Naive thymus-derived CD8-positive, alpha-beta T cell (primary cell): ENCODE results near the gene TLR4. TPM values are rescaled to one million over a fixed set of nuclear protein-coding genes. Genes with fewer than 3 reads are reported as not detected.
A peak's percentile ranks its signal among the peaks of the same experiment; 100 is the strongest.

ENCODE experiments used
- ATAC-seq, 2 donors: fragments of 150-1000 bp; cut with Tn5 transposase in 1 of 2; sonication (Bioruptor Pico), chemical (Tn5 transposase) in 1 of 2; 1 replicate in 1 of 2; 2 replicates in 1 of 2; pipeline ENCODE4 v1.10.0; 2021; ENCODE audit warnings: mild to moderate bottlenecking in 2 of 2, moderate library complexity in 2 of 2
- POLR2A ChIA-PET: fragments of 350-600 bp; sonication (Branson Sonifier 250); formaldehyde crosslinking; loops from one replicate; lab custom pipeline; 2021; ENCODE audit warnings: antibody characterized with exemption; lab: Charles Lee
- DNase-seq, 10 donors: peaks; one replicate each; pipeline versions ENCODE4 v3.0.0 to v3.0.0-alpha.2; 2020 to 2022
- H3K27ac Mint-ChIP-seq, 10 donors: one replicate each; pipeline ENCODE4 v1.8.0; 2020 to 2022; ENCODE audit warnings: mild to moderate bottlenecking in 10 of 10, mixed read lengths in 10 of 10, moderate library complexity in 4 of 10, inconsistent platforms in 1 of 10
- H3K27me3 Mint-ChIP-seq, 5 donors: one replicate each; pipeline ENCODE4 v1.8.0; 2021 to 2022; ENCODE audit warnings: mixed read lengths in 5 of 5
- H3K36me3 Mint-ChIP-seq, 3 donors: one replicate each; pipeline ENCODE4 v1.8.0; 2020 to 2022; ENCODE audit warnings: mixed read lengths in 3 of 3, mild to moderate bottlenecking in 2 of 3, inconsistent platforms in 1 of 3
- H3K4me1 Mint-ChIP-seq, 4 donors: one replicate each; pipeline ENCODE4 v1.8.0; 2021 to 2022; ENCODE audit warnings: mixed read lengths in 4 of 4
- H3K4me3 Mint-ChIP-seq, 10 donors: one replicate each; pipeline ENCODE4 v1.8.0; 2020 to 2022; ENCODE audit warnings: mild to moderate bottlenecking in 10 of 10, mixed read lengths in 10 of 10, moderate library complexity in 6 of 10, inconsistent platforms in 1 of 10
- H3K9me3 Mint-ChIP-seq, 9 donors: one replicate each; pipeline ENCODE4 v1.8.0; 2020 to 2022; ENCODE audit warnings: mixed read lengths in 9 of 9, mild to moderate bottlenecking in 3 of 9, inconsistent platforms in 1 of 9, moderate library complexity in 1 of 9
- polyA plus RNA-seq, 3 donors: library from polyadenylated mRNA; unstranded; fragments of 300-500 nt; fragmentation: Illumina TruSeq; gene quantifications; one replicate each; pipeline ENCODE4 v1.2.3, GENCODE V29; 2021
- total RNA-seq, 8 experiments: library from RNA in 2 of 8; stranded (reverse) in 2 of 8; gene quantifications; one replicate each; pipeline ENCODE4 v1.2.3 and lab custom pipeline; 2021 to 2026

Gene TLR4
- total and polyA plus RNA-seq, 5 experiments from 2014 or later = 0.07 to 0.70 (median 0.32) TPM; not detected in 1

- POLR2A ChIA-PET = no interaction called here
- Mint-ChIP-seq H3K4me1 (no peaks in the 10 kb centered on the region), H3K9me3 (peaks cover 2 to 25% (median 9%) of the 10 kb centered on the region in 9 donors), H3K27ac (no peak overlapping the region), H3K36me3 (no peaks in the 10 kb centered on the region), H3K4me3 (no peak overlapping the region), H3K27me3 (peaks cover 0 to 29% (median 10%) of the 10 kb centered on the region in 5 donors)
- no peak for ATAC-seq
- DNase-seq = no peak
These were observed 16.7 kb upstream of the TLR4 start for GRCh38 chr9:117687532-117687931.

GRCh38 chr9:117691367-117691766 is 12.8 kb upstream of the TLR4 start:
- Mint-ChIP-seq H3K4me3 (no peak overlapping the region), H3K9me3 (peaks cover 2 to 25% (median 6%) of the 10 kb centered on the region in 9 donors), H3K27ac (no peak overlapping the region), H3K36me3 (no peaks in the 10 kb centered on the region), H3K4me1 (no peaks in the 10 kb centered on the region), H3K27me3 (peaks cover 0 to 16% (median 7%) of the 10 kb centered on the region in 5 donors)
- DNase-seq (no peak), ATAC-seq (no peak)
- POLR2A ChIA-PET = no interaction called here

DNA sequence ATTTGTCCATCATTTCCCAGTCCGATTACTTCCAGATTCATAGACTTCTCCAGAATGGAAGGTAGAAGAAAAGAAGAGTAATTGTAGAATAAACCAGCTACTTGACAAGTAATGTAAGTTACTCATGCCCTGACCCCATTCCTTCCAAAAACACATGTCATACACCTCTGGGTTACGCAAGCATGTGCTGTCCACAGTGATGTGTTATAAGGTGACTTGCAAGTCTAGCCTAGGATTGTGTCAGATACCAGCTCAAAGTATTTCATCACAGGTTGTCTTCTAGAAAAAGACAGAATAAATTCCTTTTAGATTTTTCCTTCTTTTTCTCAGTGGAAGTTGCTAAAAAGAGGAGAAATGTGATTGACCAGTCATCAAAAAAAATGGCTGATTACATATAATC is 8.0 kb upstream of the TLR4 start:
- no peak overlapping the region for H3K27ac Mint-ChIP-seq
- H3K4me3 Mint-ChIP-seq = no peak overlapping the region
- peaks cover 0 to 6% (median 2%) of the 10 kb centered on the region in 5 donors for H3K27me3 Mint-ChIP-seq
- POLR2A ChIA-PET = no interaction called here
- H3K9me3 Mint-ChIP-seq = peaks cover 0 to 2% (median 0%) of the 10 kb centered on the region in 9 donors
- DNase-seq (no peak), ATAC-seq (no peak)
- H3K4me1 Mint-ChIP-seq = no peaks in the 10 kb centered on the region
- H3K36me3 Mint-ChIP-seq = no peaks in the 10 kb centered on the region

GRCh38 chr9:117697046-117697445 is 7.2 kb upstream of the TLR4 start:
- DNase-seq = no peak
- ATAC-seq = no peak
- peaks cover 0 to 12% (median 2%) of the 10 kb centered on the region in 5 donors for H3K27me3 Mint-ChIP-seq
- H3K9me3 Mint-ChIP-seq = peaks cover 0 to 9% (median 0%) of the 10 kb centered on the region in 9 donors
- no peaks in the 10 kb centered on the region for H3K4me1 Mint-ChIP-seq
- POLR2A ChIA-PET = no interaction called here
- no peaks in the 10 kb centered on the region for H3K36me3 Mint-ChIP-seq
- H3K4me3 Mint-ChIP-seq = no peak overlapping the region
- no peak overlapping the region for H3K27ac Mint-ChIP-seq

- peaks cover 0 to 18% (median 2%) of the 10 kb centered on the region in 4 donors for H3K4me1 Mint-ChIP-seq
- POLR2A ChIA-PET = no interaction called here
- DNase-seq (no peak), ATAC-seq (no peak)
- H3K36me3 Mint-ChIP-seq = no peaks in the 10 kb centered on the region
- H3K4me3 Mint-ChIP-seq = peak overlapping the region in 1 of 10 donors; percentile 81
- H3K9me3 Mint-ChIP-seq = peaks cover 0 to 9% (median 0%) of the 10 kb centered on the region in 9 donors
- H3K27me3 Mint-ChIP-seq = peaks cover 0 to 24% (median 7%) of the 10 kb centered on the region in 5 donors
- peak overlapping the region in 1 of 10 donors; percentile 34 for H3K27ac Mint-ChIP-seq
These were observed 666 bp upstream of the TLR4 start for GRCh38 chr9:117703537-117703936.

DNA sequence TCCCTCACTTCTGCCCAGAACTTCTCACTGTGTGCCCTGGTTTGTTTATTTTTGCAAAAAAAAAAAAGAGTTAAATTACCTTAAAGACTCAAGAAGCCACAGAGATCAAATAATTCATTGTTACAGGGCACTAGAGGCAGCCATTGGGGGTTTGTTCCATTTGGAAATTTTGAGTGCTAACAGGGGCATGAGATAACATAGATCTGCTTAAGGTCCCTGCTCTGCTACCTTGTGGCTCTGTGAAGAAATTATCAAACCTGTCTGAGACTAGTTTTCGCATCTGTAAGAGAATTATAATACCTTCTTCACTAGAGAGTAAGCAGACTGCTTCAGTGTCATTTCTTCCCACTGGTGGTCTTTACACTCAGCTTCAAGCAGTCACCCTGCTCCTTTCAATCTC is 394 bp downstream of the TLR4 start:
- Mint-ChIP-seq H3K4me1 (peaks cover 0 to 18% (median 2%) of the 10 kb centered on the region in 4 donors), H3K4me3 (peak overlapping the region in 1 of 10 donors; percentile 81), H3K27ac (peak overlapping the region in 1 of 10 donors; percentile 26), H3K9me3 (peaks cover 0 to 9% (median 0%) of the 10 kb centered on the region in 9 donors), H3K27me3 (peaks cover 0 to 24% (median 7%) of the 10 kb centered on the region in 5 donors), H3K36me3 (no peaks in the 10 kb centered on the region)
- DNase-seq (no peak), ATAC-seq (no peak)
- POLR2A ChIA-PET = no interaction called here

GRCh38 chr9:117705386-117705785 is 1.2 kb downstream of the TLR4 start:
- Mint-ChIP-seq H3K4me1 (peaks cover 0 to 18% (median 2%) of the 10 kb centered on the region in 4 donors), H3K27me3 (peaks cover 0 to 24% (median 7%) of the 10 kb centered on the region in 5 donors), H3K9me3 (peaks cover 0 to 9% (median 0%) of the 10 kb centered on the region in 9 donors), H3K27ac (no peak overlapping the region), H3K36me3 (no peaks in the 10 kb centered on the region), H3K4me3 (peak overlapping the region in 1 of 10 donors; percentile 81)
- POLR2A ChIA-PET = no interaction called here
- no peak for DNase-seq
- ATAC-seq = no peak

DNA sequence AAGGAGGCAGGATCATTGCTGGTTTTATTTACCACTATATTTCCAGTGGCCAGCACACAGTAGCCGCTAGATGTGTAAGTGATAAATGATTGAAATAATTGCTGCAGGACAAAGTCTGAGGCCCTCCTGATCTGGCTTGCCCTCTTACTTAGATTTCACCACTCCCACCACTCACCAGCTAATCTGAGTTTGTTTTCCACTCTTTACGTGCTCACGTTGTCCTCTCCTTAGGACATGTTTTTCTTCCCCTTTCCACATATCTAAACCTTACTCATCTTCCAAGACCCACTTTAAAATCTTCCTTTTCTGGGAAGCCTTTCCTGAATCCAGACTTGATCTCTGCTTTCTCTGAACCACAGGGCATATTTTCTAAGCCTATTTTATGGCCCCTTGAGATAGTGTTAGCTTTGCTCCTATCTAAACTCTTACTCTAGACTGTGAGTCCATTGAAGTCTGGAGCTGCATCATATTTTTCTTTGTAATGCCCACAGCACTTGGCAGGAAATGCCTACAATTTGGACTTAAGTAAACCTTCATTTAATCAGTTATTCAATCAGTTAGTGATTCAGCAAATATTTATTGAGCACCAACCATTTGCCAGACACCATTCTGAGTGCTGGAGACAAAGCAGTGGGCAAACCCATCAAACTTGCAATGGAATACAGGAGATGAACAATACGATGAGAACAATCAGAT is 2.4 kb downstream of the TLR4 start:
- ATAC-seq (no peak), DNase-seq (no peak)
- Mint-ChIP-seq H3K27me3 (peaks cover 0 to 18% (median 7%) of the 10 kb centered on the region in 5 donors), H3K27ac (no peak overlapping the region), H3K4me3 (peak overlapping the region in 1 of 10 donors; percentile 42), H3K9me3 (peaks cover 0 to 3% (median 0%) of the 10 kb centered on the region in 9 donors), H3K36me3 (no peaks in the 10 kb centered on the region), H3K4me1 (peaks cover 0 to 18% (median 2%) of the 10 kb centered on the region in 4 donors)
- POLR2A ChIA-PET = no interaction called here

DNA sequence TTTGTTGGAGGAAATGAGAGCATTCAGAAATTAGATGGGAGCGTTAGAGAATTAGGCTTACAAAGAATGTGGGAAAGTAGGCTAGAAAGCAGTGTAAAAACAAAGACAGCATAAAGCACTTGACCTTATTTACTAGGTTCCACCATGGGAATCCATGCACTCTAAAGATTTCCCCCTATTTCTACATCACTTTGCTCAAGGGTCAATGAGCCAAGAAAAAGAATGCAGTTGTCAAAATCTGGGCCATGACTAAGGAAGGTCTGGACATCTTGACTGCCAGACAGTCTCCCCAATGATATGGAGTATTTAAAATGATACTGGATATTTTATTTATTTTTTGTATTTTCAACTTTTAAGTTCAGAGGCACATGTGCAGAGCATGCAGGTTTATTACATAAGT is 3.4 kb downstream of the TLR4 start:
- H3K27me3 Mint-ChIP-seq = peaks cover 0 to 15% (median 10%) of the 10 kb centered on the region in 5 donors
- no peak overlapping the region for H3K4me3 Mint-ChIP-seq
- peaks cover 0 to 3% (median 0%) of the 10 kb centered on the region in 9 donors for H3K9me3 Mint-ChIP-seq
- no peak for ATAC-seq
- H3K27ac Mint-ChIP-seq = no peak overlapping the region
- peaks cover 0 to 18% (median 2%) of the 10 kb centered on the region in 4 donors for H3K4me1 Mint-ChIP-seq
- POLR2A ChIA-PET = no interaction called here
- H3K36me3 Mint-ChIP-seq = no peaks in the 10 kb centered on the region
- no peak for DNase-seq

DNA sequence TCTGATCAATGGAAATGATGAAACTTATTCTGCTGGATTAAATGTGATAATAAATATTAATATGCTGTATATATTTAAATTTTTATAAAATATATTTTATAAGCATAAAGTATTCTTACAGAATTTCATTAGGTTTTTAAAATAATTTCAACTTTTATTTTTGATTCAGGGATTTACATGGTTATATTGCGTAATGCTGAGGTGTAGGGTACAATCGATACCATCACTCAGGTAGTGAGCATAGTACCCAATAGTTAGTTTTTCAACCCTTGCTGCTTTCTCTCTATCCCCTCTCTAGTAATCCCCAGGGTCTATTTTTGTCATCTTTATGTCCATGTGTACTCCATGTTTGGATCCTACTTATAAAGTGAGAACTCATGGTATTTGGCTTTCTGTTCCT is 5.7 kb downstream of the TLR4 start:
- H3K36me3 Mint-ChIP-seq = no peaks in the 10 kb centered on the region
- peaks cover 0 to 15% (median 4%) of the 10 kb centered on the region in 5 donors for H3K27me3 Mint-ChIP-seq
- POLR2A ChIA-PET = no interaction called here
- DNase-seq (no peak), ATAC-seq (no peak)
- H3K4me1 Mint-ChIP-seq = peaks cover 0 to 4% (median 0%) of the 10 kb centered on the region in 4 donors
- H3K4me3 Mint-ChIP-seq = no peak overlapping the region
- peaks cover 0 to 3% (median 0%) of the 10 kb centered on the region in 9 donors for H3K9me3 Mint-ChIP-seq
- no peak overlapping the region for H3K27ac Mint-ChIP-seq

DNA sequence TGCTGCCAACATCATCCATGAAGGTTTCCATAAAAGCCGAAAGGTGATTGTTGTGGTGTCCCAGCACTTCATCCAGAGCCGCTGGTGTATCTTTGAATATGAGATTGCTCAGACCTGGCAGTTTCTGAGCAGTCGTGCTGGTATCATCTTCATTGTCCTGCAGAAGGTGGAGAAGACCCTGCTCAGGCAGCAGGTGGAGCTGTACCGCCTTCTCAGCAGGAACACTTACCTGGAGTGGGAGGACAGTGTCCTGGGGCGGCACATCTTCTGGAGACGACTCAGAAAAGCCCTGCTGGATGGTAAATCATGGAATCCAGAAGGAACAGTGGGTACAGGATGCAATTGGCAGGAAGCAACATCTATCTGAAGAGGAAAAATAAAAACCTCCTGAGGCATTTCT is 10.1 kb downstream of the TLR4 start:
- ATAC-seq (no peak), DNase-seq (no peak)
- Mint-ChIP-seq H3K36me3 (no peaks in the 10 kb centered on the region), H3K9me3 (peaks cover 0 to 4% (median 0%) of the 10 kb centered on the region in 9 donors), H3K27me3 (peaks cover 0 to 3% (median 2%) of the 10 kb centered on the region in 5 donors), H3K4me1 (peaks cover 0 to 24% (median 0%) of the 10 kb centered on the region in 4 donors), H3K27ac (no peak overlapping the region), H3K4me3 (no peak overlapping the region)
- POLR2A ChIA-PET = no interaction called here

DNA sequence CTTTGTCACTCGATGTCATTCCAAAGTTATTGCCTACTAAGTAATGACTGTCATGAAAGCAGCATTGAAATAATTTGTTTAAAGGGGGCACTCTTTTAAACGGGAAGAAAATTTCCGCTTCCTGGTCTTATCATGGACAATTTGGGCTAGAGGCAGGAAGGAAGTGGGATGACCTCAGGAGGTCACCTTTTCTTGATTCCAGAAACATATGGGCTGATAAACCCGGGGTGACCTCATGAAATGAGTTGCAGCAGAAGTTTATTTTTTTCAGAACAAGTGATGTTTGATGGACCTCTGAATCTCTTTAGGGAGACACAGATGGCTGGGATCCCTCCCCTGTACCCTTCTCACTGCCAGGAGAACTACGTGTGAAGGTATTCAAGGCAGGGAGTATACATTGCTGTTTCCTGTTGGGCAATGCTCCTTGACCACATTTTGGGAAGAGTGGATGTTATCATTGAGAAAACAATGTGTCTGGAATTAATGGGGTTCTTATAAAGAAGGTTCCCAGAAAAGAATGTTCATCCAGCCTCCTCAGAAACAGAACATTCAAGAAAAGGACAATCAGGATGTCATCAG is 11.3 kb downstream of the TLR4 start:
- ATAC-seq (no peak), DNase-seq (no peak)
- POLR2A ChIA-PET = no interaction called here
- Mint-ChIP-seq H3K27me3 (peaks cover 0 to 3% (median 0%) of the 10 kb centered on the region in 5 donors), H3K27ac (no peak overlapping the region), H3K9me3 (peaks cover 0 to 4% (median 0%) of the 10 kb centered on the region in 9 donors), H3K4me1 (peaks cover 0 to 24% (median 0%) of the 10 kb centered on the region in 4 donors), H3K4me3 (no peak overlapping the region), H3K36me3 (no peaks in the 10 kb centered on the region)

DNA sequence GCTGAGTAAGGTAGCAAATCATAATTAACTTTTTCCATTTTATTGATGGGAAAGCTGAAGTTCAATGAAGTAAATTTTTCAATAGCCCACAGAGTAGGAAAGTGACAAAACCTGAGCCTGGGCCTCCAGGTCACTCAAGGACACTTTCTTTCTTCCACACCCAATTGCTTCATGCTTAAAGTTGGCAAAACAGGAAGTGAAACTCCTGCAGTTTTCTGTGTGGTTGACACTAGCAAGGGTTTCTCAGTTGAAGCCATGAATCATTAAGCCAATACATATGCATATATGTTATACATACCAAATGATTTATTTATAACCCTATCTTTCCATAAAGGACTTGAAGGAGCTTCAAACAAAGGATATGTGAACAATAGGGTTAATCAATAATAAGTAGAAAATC is 13.9 kb downstream of the TLR4 start:
- POLR2A ChIA-PET = no interaction called here
- ATAC-seq (no peak), DNase-seq (peak in 1 of 10 donors; percentile 46)
- peaks cover 0 to 4% (median 0%) of the 10 kb centered on the region in 9 donors for H3K9me3 Mint-ChIP-seq
- H3K36me3 Mint-ChIP-seq = no peaks in the 10 kb centered on the region
- H3K4me1 Mint-ChIP-seq = peaks cover 0 to 24% (median 0%) of the 10 kb centered on the region in 4 donors
- no peak overlapping the region for H3K27ac Mint-ChIP-seq
- no peak overlapping the region for H3K4me3 Mint-ChIP-seq
- H3K27me3 Mint-ChIP-seq = peaks cover 0 to 3% (median 0%) of the 10 kb centered on the region in 5 donors
